Kidney capillary endothelial cell (primary cell): ENCODE results near the gene BBS9.
A peak's percentile ranks its signal among the peaks of the same experiment; 100 is the strongest.
"Not testable (repeated sequence)": the region's sequence is repeated elsewhere in the genome, so short reads cannot be mapped to it uniquely, and the experiment has no call there.

Source experiments
- DNase-seq: peaks from one replicate; pipeline ENCODE4 v3.0.0-alpha.2; 2018; ENCODE audit warnings: low spot score

BBS9 gene

GRCh38 chr7:33433357-33433756, 304.0 kb downstream of the BBS9 start:
- no peak for DNase-seq

GRCh38 chr7:33444511-33444910, 315.1 kb downstream of the BBS9 start:
- DNase-seq: no peak

GRCh38 chr7:33446551-33446950, 317.2 kb downstream of the BBS9 start:
- no peak for DNase-seq

GRCh38 chr7:33448035-33448434, 318.7 kb downstream of the BBS9 start:
- DNase-seq: no peak

GRCh38 chr7:33449847-33450246, 320.5 kb downstream of the BBS9 start:
- DNase-seq: no peak

- no peak for DNase-seq
These were observed 323.6 kb downstream of the BBS9 start for GRCh38 chr7:33452805-33453502.

- DNase-seq: no peak
These were observed 327.7 kb downstream of the BBS9 start for GRCh38 chr7:33457039-33457438.

GRCh38 chr7:33458581-33458980, 329.2 kb downstream of the BBS9 start:
- DNase-seq: no peak

GRCh38 chr7:33459340-33459751, 330.0 kb downstream of the BBS9 start:
- DNase-seq: peak; percentile 40

GRCh38 chr7:33463131-33463530, 333.8 kb downstream of the BBS9 start:
- no peak for DNase-seq

GRCh38 chr7:33466203-33466602, 336.8 kb downstream of the BBS9 start:
- no peak for DNase-seq

- DNase-seq: no peak
These were observed 342.4 kb downstream of the BBS9 start for GRCh38 chr7:33471636-33472242.

GRCh38 chr7:33472348-33473025, 343.1 kb downstream of the BBS9 start:
- no peak for DNase-seq

- no peak for DNase-seq
These were observed 348.5 kb downstream of the BBS9 start for GRCh38 chr7:33477719-33478480.

GRCh38 chr7:33484476-33484875, 355.1 kb downstream of the BBS9 start:
- not testable (repeated sequence) for DNase-seq

GRCh38 chr7:33485747-33486493, 356.6 kb downstream of the BBS9 start:
- no peak for DNase-seq

- DNase-seq: no peak
These were observed 357.3 kb downstream of the BBS9 start for GRCh38 chr7:33486633-33487032.

- no peak for DNase-seq
These were observed 358.8 kb downstream of the BBS9 start for GRCh38 chr7:33487998-33488682.

- DNase-seq: no peak
These were observed 365.1 kb downstream of the BBS9 start for GRCh38 chr7:33494474-33494873.

- no peak for DNase-seq
These were observed 365.8 kb downstream of the BBS9 start for GRCh38 chr7:33495207-33495606.

- no peak for DNase-seq
These were observed 367.7 kb downstream of the BBS9 start for GRCh38 chr7:33497051-33497450.
